A549 treated with AZD9567 at 1 μM for 4 hours (cell line): ENCODE measurements around the gene CMA1. TPM values are rescaled to one million over a fixed set of nuclear protein-coding genes. Genes with fewer than 3 reads are reported as not detected.

ENCODE experiments used
- total RNA-seq: library from RNA; stranded (reverse); fragments of 200-300 nt; extraction: Qiagen RNA extraction; gene quantifications from 5 replicates; pipeline ENCODE4 v1.2.3, GENCODE V29; 2022; ENCODE audit not compliant: insufficient read depth

CMA1 gene, protein sequence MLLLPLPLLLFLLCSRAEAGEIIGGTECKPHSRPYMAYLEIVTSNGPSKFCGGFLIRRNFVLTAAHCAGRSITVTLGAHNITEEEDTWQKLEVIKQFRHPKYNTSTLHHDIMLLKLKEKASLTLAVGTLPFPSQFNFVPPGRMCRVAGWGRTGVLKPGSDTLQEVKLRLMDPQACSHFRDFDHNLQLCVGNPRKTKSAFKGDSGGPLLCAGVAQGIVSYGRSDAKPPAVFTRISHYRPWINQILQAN
- not detected in 5 replicates for total RNA-seq

DNA sequence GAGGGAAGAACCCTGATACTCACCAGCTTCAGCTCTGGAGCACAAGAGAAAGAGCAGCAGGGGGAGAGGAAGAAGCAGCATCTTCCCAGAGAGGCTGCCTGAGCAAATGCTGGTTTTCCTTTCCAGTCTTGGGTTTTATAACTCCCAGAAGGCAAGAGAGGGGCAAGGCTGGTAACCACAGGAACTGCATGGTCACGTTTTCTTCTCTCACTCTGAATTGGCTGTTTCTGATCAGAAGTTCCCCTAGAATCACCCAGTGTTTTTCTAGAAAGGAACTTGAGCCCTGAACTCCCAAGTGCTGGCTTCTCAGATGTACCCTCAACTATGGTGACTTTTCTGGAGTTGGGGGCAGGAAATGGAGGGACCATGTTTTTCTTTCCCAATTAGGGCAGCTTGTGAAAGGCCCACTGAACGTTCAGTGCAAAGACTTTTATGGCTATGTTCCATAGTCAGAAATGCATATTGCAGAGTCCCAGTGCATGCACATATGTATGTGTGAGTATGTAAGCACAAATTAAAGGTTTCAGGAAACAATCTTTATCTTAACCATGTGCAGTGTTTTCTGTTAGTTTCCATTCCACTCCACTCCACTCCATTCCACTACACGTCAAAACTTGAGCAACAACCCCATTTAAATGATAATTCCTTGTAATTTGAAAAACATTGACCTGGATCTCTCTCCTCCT lies at the start of gene CMA1:
Gene CMA1, minus strand, starts transcription at position 111 of the 686 bp plus-strand sequence. Its CDS starts 30 bp downstream, at position 81.

Other genes with a start within 250 kb of the CMA1 start
- 0.66 to 1.5 TPM (median 1.0 TPM) in 4 of 5 replicates, not detected in the other for gene TGM1, start 245.1 kb downstream of the CMA1 start, total RNA-seq
- 15.3 to 23.4 TPM (median 16.9 TPM) in 5 replicates for gene RABGGTA, start 236.7 kb downstream of the CMA1 start, total RNA-seq
- 9.7 to 13.7 TPM (median 12.1 TPM) in 5 replicates for gene DHRS1, start 208.5 kb downstream of the CMA1 start, total RNA-seq
- 14.4 to 18.4 TPM (median 16.9 TPM) in 5 replicates for gene NOP9, start 208.4 kb downstream of the CMA1 start, total RNA-seq
- 0.09 to 0.51 TPM (median 0.32 TPM) in 4 of 5 replicates, not detected in the other for gene CIDEB, start 200.3 kb downstream of the CMA1 start, total RNA-seq
- gene LTB4R2, start 198.1 kb downstream of the CMA1 start, total RNA-seq = 5.2 to 8.2 TPM (median 6.0 TPM) in 4 of 5 replicates, not detected in the other
- 5.7 to 9.1 TPM (median 7.6 TPM) in 5 replicates for gene LTB4R, start 196.8 kb downstream of the CMA1 start, total RNA-seq
- gene ADCY4, start 173.2 kb downstream of the CMA1 start, total RNA-seq = not detected in 5 replicates
- not detected in 5 replicates for gene RIPK3, start 168.3 kb downstream of the CMA1 start, total RNA-seq
- 0.05 to 0.45 TPM (median 0.20 TPM) in 4 of 5 replicates, not detected in the other for gene NFATC4, start 140.1 kb downstream of the CMA1 start, total RNA-seq
- gene NYNRIN, start 109.3 kb downstream of the CMA1 start, total RNA-seq = 0.15 to 0.26 TPM (median 0.16 TPM) in 4 of 5 replicates, not detected in the other
- gene CBLN3, start 78.6 kb downstream of the CMA1 start, total RNA-seq = 1.0 to 3.9 TPM (median 1.3 TPM) in 5 replicates
- gene KHNYN, start 78.3 kb downstream of the CMA1 start, total RNA-seq = 22.1 to 29.0 TPM (median 27.5 TPM) in 5 replicates
- gene SDR39U1, start 65.5 kb downstream of the CMA1 start, total RNA-seq = 42.3 to 51.1 TPM (median 50.2 TPM) in 5 replicates
- not detected in 5 replicates for gene CTSG, start 68.0 kb upstream of the CMA1 start, total RNA-seq
- gene GZMH, start 101.4 kb upstream of the CMA1 start, total RNA-seq = not detected in 5 replicates
- not detected in 5 replicates for gene GZMB, start 125.9 kb upstream of the CMA1 start, total RNA-seq